ENCODE results near the gene COPS3. TPM values are rescaled to one million over a fixed set of nuclear protein-coding genes. Genes with fewer than 3 reads are reported as not detected.

COPS3 gene
- total and polyA plus RNA-seq, 9 of the 15 experiments (the other 6 are each of a cell fraction or from before 2014, with no cell fraction given), result 92.4 to 295 (median 167) TPM

GRCh38 chr17:17231621-17232302 is 49.3 kb downstream of the COPS3 start:
- Histone ChIP-seq H3K4me2 (ENCODE audit: insufficient read depth, low read length) (no peak overlapping the region), H2AFZ (ENCODE audit: low read depth, low read length) (no peak overlapping the region), H4K20me1 (replicated peaks; ENCODE audit: control insufficient read depth, insufficient read depth, low read length) (peaks cover 17% of the 10 kb centered on the region), H3K36me3 (ENCODE audit: control insufficient read depth, insufficient read depth, low read length) (peaks cover 61% of the 10 kb centered on the region), H3K79me2 (ENCODE audit: control insufficient read depth, insufficient read depth, low read length) (peaks cover 37% of the 10 kb centered on the region), H3K9ac (ENCODE audit: insufficient read depth in 1 of 2, low read depth in 2 of 2, low read length in 2 of 2) (peak overlapping the region in 1 of 2 experiments; percentile 17; a peak in 1 of 4 replicates), H3K4me1 (replicated peaks in 1 of 2; ENCODE audit: control insufficient read depth in 2 of 2, insufficient read depth in 2 of 2, low read length in 2 of 2) (peaks cover 8 to 11% of the 10 kb centered on the region in 2 experiments; a peak in 4 of 5 replicates), H3K9me3 (replicated peaks; ENCODE audit: control insufficient read depth, insufficient read depth, low read depth, low read length) (no peaks in the 10 kb centered on the region), H3K27me3 (ENCODE audit: control insufficient read depth in 2 of 2, insufficient read depth in 2 of 2, low read length in 2 of 2) (no peaks in the 10 kb centered on the region), H3K9me1 (ENCODE audit: control insufficient read depth, insufficient read depth, low read length) (peaks cover 2% of the 10 kb centered on the region), H3K27ac (ENCODE audit: extremely low read depth, low read depth, low read length) (no peak overlapping the region), H3K4me3 (no peak overlapping the region)
- DNase-seq (ENCODE audit: extremely low read depth in 1 of 4, low spot score in 3 of 4) (no peak), FAIRE-seq (no peak), ATAC-seq (no peak)
- ChIA-PET CTCF (ENCODE audit: low intra/inter-chr PET ratio) (no interaction called here), POLR2A (interaction anchor here (1.0 kb wide), 1 partner anchor 48 kb away, joined by 3 read pairs; no protein-coding TSS in a partner anchor)
- intact Hi-C loops (cut with micrococcal nuclease) (no loop called here), in situ Hi-C loops (cut with MboI) (no loop called here)
- 69% methylated on average over 5 of the region's 16 CpGs for WGBS (ENCODE audit: insufficient coverage, low coverage, missing lambda C conversion rate)
- BruUV-seq (replicated peaks), result no TSS peak
- TF ChIP-seq ASH1L (IDR thresholded peaks at IDR 0.05; ENCODE audit: borderline replicate concordance, low read depth, partially characterized antibody) (no peak), ZNF696 (CRISPR knock-in tag; conservative IDR thresholded peaks at IDR 0.05) (no peak), TBP (optimal IDR thresholded peaks at IDR 0.05; ENCODE audit: low read depth, low read length) (no peak), ZNF354B (CRISPR knock-in tag; IDR thresholded peaks at IDR 0.05) (no peak), ZNF232 (CRISPR knock-in tag; IDR thresholded peaks at IDR 0.05) (no peak), CEBPB (tag; IDR thresholded peaks at IDR 0.05) (no peak), ZBTB12 (CRISPR knock-in tag; IDR thresholded peaks at IDR 0.05) (no peak), ZNF165 (CRISPR knock-in tag; IDR thresholded peaks at IDR 0.05; ENCODE audit: borderline replicate concordance) (no peak), STAT6 (CRISPR knock-in tag; IDR thresholded peaks at IDR 0.05) (no peak), ZNF347 (CRISPR knock-in tag; IDR thresholded peaks at IDR 0.05; ENCODE audit: low read depth) (no peak), TAF7 (tag; IDR thresholded peaks at IDR 0.05) (no peak), TAF9B (IDR thresholded peaks at IDR 0.05; ENCODE audit: partially characterized antibody) (no peak), RBFOX2 (IDR thresholded peaks at IDR 0.05; ENCODE audit: low read depth, low read length) (no peak), KLF16 (IDR thresholded peaks at IDR 0.05) (no peak), CXXC5 (CRISPR knock-in tag; IDR thresholded peaks at IDR 0.05) (no peak), ELK1 (CRISPR knock-in tag; IDR thresholded peaks at IDR 0.05) (no peak), ELF2 (CRISPR knock-in tag; IDR thresholded peaks at IDR 0.05) (no peak)

All from K562 (cell line).